AG04450 (cell line): ENCODE results near the gene DTHD1. TPM values are rescaled to one million over a fixed set of nuclear protein-coding genes. Genes with fewer than 3 reads are reported as not detected.
A peak's percentile ranks its signal among the peaks of the same experiment; 100 is the strongest.

Experiments
- CTCF ChIA-PET: fragments of 300-600, 350-600 bp; formaldehyde crosslinking; extraction: SDS; loops from one replicate; lab custom pipeline; 2022; ENCODE audit warnings: antibody characterized with exemption, inconsistent platforms; lab: Charles Lee
- POLR2A ChIA-PET: fragments of 350-600 bp; formaldehyde crosslinking; extraction: SDS; loops from one replicate; lab custom pipeline; 2021; ENCODE audit warnings: antibody characterized with exemption, inconsistent platforms; lab: Yijun Ruan, JAX
- DNase-seq: peaks from one replicate; pipeline ENCODE4 v3.0.0-alpha.2; 2011; ENCODE audit warnings: low read depth, low spot score
- H3K27ac ChIP-seq: one replicate; pipeline ENCODE4 v1.5.1; 2012; ENCODE audit warnings: low read depth, low read length, control low read depth
- H3K27me3 ChIP-seq: one replicate; pipeline ENCODE4 v1.6.0; 2012; ENCODE audit warnings: low read length; ENCODE audit not compliant: control insufficient read depth, insufficient read depth
- H3K4me3 ChIP-seq: 2 replicates; pipeline ENCODE4 v1.5.1; 2011; ENCODE audit warnings: mild to moderate bottlenecking, low read depth, low read length, control low read depth
- H3K9me3 ChIP-seq: 2 replicates; pipeline ENCODE4 v1.5.1; 2012; ENCODE audit warnings: low read length; ENCODE audit not compliant: control insufficient read depth, insufficient read depth
- polyA plus RNA-seq: library from polyadenylated mRNA; depleted of rRNA; stranded (reverse); fragments of >200 nt; gene quantifications from 2 replicates; pipeline ENCODE4 v1.2.3, GENCODE V29; 2011
- TF ChIP-seq, protein P1 (sequence below): IDR thresholded peaks from 2 replicates; pipeline ENCODE4 v1.5.1; 2011; ENCODE audit warnings: low read depth, low read length, control low read depth, inconsistent platforms

The DTHD1 gene
- polyA plus RNA-seq, 1 experiment: not detected

DNA sequence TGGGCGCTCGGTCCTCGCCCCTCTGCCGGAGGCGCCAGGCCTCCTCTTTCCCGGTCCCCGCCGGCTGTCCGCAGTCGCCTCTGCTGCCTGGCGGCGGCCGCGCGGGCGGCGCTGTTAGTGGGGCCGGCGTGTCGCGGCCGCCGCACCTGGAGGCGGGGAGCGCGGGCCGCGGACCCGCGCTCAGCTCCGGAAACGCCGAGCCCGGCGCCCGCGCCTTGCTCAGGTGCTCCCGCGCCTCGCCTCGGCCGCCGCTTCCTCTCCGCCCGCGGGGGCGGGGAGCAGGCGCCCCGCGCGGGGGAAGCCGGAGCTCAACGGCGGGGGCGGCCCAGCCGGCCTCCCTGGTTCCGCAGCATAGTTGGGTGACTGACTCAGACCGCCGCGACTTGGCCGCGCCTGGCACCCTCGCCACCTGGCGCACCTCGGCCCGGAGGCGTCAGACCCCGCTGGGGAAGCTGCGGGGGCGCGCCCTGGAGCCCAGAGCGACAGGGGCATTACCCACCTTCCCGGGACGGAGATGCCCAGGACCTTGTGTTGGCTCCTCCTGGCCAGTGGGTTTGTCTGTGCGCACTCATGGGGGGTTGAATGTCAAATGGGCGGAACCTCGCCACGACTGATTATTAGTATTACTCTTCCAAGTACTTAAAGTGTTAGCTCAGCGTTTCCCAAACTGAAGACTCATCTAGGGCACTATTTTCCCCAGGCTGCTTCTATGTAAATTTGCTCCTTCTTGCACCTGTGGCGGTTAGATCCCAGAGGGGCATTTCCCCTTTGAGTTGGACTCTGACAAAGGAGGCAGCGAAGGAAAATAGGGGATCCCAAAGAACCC is 36.9 kb upstream of the DTHD1 start, which contains the start of gene ARAP2:
TSS of gene ARAP2 (minus strand) at position 258 of the 826 bp plus-strand sequence. CDS start 15,028 bp downstream, outside the sequence.
- peak within 1 kb of the TSS; percentile 43 for H3K4me3 ChIP-seq
- DNase-seq: no peak
- POLR2A ChIA-PET: no interaction called here

DNA sequence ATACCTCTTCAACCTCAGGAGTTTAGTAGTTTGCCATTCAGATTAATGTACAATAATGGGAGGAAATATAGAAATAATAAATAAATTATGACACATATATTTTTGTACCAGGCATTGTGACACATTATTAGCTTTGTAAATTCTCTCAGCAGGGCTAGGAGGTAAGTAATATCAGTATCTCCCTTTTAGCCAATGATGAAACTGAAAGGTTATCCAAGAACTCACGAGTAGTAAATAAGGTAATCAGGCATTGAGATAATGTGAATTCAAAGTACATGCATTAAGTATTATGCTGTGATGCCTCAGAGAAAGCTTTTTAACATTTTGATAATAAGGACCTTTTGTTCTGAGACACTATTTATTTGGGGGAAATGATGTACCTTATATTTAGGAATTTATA is 31.8 kb upstream of the DTHD1 start:
- ChIA-PET CTCF (no interaction called here), POLR2A (no interaction called here)
- no peak for DNase-seq
- H3K9me3 ChIP-seq: no peaks in the 10 kb centered on the region; the same call in 1 of the 2 replicates
- H3K4me3 ChIP-seq: no peak overlapping the region
- no peak overlapping the region for H3K27ac ChIP-seq
- peaks cover 1% of the 10 kb centered on the region for H3K27me3 ChIP-seq
- TF ChIP-seq, protein P1, sequence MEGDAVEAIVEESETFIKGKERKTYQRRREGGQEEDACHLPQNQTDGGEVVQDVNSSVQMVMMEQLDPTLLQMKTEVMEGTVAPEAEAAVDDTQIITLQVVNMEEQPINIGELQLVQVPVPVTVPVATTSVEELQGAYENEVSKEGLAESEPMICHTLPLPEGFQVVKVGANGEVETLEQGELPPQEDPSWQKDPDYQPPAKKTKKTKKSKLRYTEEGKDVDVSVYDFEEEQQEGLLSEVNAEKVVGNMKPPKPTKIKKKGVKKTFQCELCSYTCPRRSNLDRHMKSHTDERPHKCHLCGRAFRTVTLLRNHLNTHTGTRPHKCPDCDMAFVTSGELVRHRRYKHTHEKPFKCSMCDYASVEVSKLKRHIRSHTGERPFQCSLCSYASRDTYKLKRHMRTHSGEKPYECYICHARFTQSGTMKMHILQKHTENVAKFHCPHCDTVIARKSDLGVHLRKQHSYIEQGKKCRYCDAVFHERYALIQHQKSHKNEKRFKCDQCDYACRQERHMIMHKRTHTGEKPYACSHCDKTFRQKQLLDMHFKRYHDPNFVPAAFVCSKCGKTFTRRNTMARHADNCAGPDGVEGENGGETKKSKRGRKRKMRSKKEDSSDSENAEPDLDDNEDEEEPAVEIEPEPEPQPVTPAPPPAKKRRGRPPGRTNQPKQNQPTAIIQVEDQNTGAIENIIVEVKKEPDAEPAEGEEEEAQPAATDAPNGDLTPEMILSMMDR: no peak

More for the DNA sequence above, 36.9 kb upstream of the DTHD1 start, which contains the start of gene ARAP2:
- TF ChIP-seq, protein P1: no peak
- H3K27ac ChIP-seq: no peak within 1 kb of the TSS
- no peaks in the 10 kb centered on the region; the same call in 1 of the 2 replicates for H3K9me3 ChIP-seq
- CTCF ChIA-PET: no interaction called here
- peaks cover 2% of the 10 kb centered on the region for H3K27me3 ChIP-seq

DNA sequence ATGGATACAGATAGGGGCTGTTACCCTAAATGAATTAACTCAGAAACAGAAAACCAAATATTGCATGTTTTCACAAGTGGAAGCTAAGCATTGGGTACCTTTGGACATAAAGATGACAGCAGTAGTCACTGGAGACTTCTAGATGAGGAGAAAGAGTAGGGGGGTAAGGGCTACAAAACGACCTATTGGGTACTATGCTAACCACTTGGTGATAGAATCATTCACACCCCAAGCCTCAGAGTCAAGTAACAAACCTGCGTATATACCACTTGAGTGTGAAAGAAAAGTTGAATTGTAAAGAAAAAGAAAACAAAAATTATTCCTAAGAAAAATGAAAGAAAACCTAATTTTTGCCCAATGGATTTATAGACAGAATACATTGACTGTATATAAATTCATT is 29.4 kb upstream of the DTHD1 start:
- Histone ChIP-seq H3K9me3 (no peaks in the 10 kb centered on the region), H3K27ac (no peak overlapping the region), H3K27me3 (no peaks in the 10 kb centered on the region), H3K4me3 (no peak overlapping the region)
- ChIA-PET POLR2A (no interaction called here), CTCF (no interaction called here)
- TF ChIP-seq, protein P1: no peak
- DNase-seq: no peak

DNA sequence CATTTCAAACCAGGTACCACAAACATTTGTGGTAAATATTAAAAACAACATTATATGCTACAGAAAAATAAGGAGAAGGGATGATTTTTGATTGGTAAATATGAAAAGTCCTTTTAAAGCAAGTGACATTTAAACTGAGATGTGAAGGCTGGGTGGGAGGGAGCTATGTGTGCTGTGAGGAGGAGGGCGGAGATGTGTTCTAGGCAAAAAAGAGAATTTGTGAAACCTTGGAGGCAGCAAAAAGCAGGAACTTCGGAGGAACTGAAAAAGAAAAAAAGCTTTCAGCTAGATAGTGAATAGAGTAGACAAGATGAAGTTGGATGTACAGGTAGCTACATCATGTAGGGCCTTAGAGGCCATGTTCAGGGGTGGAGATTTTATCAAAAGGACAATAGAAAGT is 27.0 kb upstream of the DTHD1 start:
- no peak for DNase-seq
- ChIA-PET CTCF (no interaction called here), POLR2A (no interaction called here)
- no peak overlapping the region for H3K4me3 ChIP-seq
- H3K27me3 ChIP-seq: no peaks in the 10 kb centered on the region
- no peaks in the 10 kb centered on the region for H3K9me3 ChIP-seq
- TF ChIP-seq, protein P1: no peak
- H3K27ac ChIP-seq: no peak overlapping the region

DNA sequence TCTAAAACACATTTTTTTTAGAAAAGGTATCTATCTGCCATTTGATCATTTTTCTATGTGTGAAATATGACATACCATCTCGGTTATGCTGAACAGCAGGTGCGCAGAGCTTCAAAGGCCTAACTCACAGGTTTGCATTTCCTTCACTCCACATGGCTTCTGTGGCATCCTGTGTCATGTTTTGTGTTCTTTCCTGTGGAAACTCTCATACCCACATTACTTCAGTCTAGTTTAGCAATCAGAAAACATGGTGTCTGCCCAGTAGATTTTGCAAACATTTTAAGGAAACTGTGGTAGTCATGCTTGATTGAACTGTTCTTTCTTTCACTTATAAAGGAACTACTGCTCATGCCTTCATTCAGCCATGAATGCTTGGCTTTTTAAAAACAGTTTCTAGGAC is 25.8 kb upstream of the DTHD1 start:
- POLR2A ChIA-PET: no interaction called here
- Histone ChIP-seq H3K4me3 (no peak overlapping the region), H3K27ac (no peak overlapping the region), H3K27me3 (no peaks in the 10 kb centered on the region), H3K9me3 (peaks cover 2% of the 10 kb centered on the region; the same call in 1 of the 2 replicates)
- CTCF ChIA-PET: no interaction called here
- no peak for DNase-seq
- TF ChIP-seq, protein P1: no peak
